ENCODE measurements around the gene ALX3. TPM values are rescaled to one million over a fixed set of nuclear protein-coding genes. Genes with fewer than 3 reads are reported as not detected.
A peak's percentile ranks its signal among the peaks of the same experiment; 100 is the strongest.
"Not testable (repeated sequence)": the region's sequence is repeated elsewhere in the genome, so short reads cannot be mapped to it uniquely, and the experiment has no call there.

The ALX3 gene
- total RNA-seq, 1 experiment from 2014 or later = not detected

DNA sequence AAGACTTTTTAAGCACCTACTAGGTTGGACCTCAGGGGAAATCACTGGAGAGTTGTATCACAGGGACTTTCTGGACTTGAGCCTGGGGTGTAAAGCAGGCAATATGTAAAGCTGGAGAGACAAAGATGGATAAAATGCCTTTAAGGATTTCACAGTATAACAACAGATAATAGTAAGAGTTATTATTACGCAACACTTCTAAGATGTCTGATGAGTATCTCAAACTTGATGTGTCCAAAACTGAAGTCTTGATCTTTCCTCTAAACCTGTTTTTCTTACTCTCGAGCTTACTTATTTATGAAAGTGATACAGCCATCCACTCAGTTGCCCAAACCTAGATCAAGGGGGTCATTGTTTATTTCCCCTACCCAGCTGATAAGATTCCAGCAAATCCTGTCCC lies 38.1 kb downstream of the ALX3 start:
- Mint-ChIP-seq H3K27me3 (ENCODE audit: insufficient read depth, unreplicated experiment) (no peaks in the 10 kb centered on the region), H3K4me1 (ENCODE audit: insufficient read depth, unreplicated experiment) (peaks cover 18% of the 10 kb centered on the region), H3K4me3 (ENCODE audit: unreplicated experiment) (no peak overlapping the region), H3K36me3 (ENCODE audit: insufficient read depth, unreplicated experiment) (no peaks in the 10 kb centered on the region), H3K27ac (ENCODE audit: low read depth, unreplicated experiment) (no peak overlapping the region), H3K9me3 (ENCODE audit: unreplicated experiment) (no peaks in the 10 kb centered on the region)
- TF ChIP-seq, protein P1, sequence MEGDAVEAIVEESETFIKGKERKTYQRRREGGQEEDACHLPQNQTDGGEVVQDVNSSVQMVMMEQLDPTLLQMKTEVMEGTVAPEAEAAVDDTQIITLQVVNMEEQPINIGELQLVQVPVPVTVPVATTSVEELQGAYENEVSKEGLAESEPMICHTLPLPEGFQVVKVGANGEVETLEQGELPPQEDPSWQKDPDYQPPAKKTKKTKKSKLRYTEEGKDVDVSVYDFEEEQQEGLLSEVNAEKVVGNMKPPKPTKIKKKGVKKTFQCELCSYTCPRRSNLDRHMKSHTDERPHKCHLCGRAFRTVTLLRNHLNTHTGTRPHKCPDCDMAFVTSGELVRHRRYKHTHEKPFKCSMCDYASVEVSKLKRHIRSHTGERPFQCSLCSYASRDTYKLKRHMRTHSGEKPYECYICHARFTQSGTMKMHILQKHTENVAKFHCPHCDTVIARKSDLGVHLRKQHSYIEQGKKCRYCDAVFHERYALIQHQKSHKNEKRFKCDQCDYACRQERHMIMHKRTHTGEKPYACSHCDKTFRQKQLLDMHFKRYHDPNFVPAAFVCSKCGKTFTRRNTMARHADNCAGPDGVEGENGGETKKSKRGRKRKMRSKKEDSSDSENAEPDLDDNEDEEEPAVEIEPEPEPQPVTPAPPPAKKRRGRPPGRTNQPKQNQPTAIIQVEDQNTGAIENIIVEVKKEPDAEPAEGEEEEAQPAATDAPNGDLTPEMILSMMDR (IDR thresholded peaks at IDR 0.05; ENCODE audit: unreplicated experiment) = no peak
- no peak for DNase-seq (ENCODE audit: unreplicated experiment)
- CTCF ChIA-PET = interaction anchor here (0.6 to 4.0 kb wide), 8 partner anchors 21 to 432 kb away, joined by 3 to 20 read pairs (median 4); partner anchors contain the start of gene AHCYL1
- POLR2A ChIA-PET = no interaction called here
- intact Hi-C loops (cut with micrococcal nuclease) = no loop called here
- BruUV-seq (replicated peaks) = no TSS peak

DNA sequence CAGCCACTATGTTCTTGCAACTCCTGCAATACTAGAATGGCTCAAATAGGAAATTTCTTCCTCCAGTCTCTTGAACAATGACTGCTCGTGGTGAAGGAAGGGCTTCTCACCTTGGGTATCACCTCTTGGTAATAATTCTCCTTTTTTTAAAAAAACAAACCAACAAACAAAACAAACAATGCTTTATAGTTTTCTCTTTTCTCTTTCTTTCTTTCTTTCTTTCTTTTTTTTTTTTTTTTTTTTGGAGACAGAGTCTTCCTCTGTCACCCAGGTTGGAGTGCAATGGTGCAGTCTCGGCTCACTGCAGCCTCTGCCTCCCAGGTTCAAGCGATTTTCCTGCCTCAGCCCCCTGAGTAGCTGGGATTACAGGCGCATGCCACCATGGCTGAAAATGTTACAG lies 39.8 kb downstream of the ALX3 start:
- BruUV-seq (replicated peaks); H3K9me3 Mint-ChIP-seq (ENCODE audit: unreplicated experiment); DNase-seq (ENCODE audit: unreplicated experiment); intact Hi-C loops (cut with micrococcal nuclease); H3K27me3 Mint-ChIP-seq (ENCODE audit: insufficient read depth, unreplicated experiment); H3K36me3 Mint-ChIP-seq (ENCODE audit: insufficient read depth, unreplicated experiment): not testable (repeated sequence)
- CTCF ChIA-PET = interaction anchor here (0.6 to 5.1 kb wide), 20 partner anchors 10 to 467 kb away, joined by 3 to 87 read pairs (median 4); no protein-coding TSS in a partner anchor
- Mint-ChIP-seq H3K27ac (ENCODE audit: low read depth, unreplicated experiment) (peak overlapping the region; percentile 8), H3K4me3 (ENCODE audit: unreplicated experiment) (peak overlapping the region; percentile 62), H3K4me1 (ENCODE audit: insufficient read depth, unreplicated experiment) (peaks cover 17% of the 10 kb centered on the region)
- POLR2A ChIA-PET = interaction anchor here (1.6 to 2.6 kb wide), 2 partner anchors 11 to 46 kb away, joined by 5 to 8 read pairs; partner anchors contain the start of gene AHCYL1

DNA sequence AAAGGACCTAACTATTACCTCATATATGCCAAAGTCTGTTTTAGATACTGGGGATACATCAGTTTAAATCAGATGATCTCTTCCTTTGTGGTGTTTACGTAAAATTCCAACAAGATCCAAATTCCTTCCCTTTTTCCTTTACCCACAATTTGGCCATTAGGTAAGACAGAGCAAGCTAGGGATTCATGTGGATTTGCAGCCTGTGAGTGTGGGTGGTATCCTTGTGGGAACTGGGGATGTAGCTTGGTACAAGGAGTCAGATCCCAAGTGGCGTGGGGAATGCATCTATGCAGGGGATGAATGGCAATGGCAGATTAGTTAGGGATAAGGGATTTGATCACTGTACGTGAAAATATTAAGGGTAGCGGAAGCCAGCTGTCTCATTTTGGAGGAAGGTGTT lies 45.9 kb downstream of the ALX3 start:
- CTCF ChIA-PET = interaction anchor here (0.6 to 1.5 kb wide), 3 partner anchors 10 to 81 kb away, joined by 3 to 6 read pairs (median 5); partner anchors contain the start of gene STRIP1
- POLR2A ChIA-PET = no interaction called here
- H3K27me3 Mint-ChIP-seq (ENCODE audit: insufficient read depth, unreplicated experiment) = no peaks in the 10 kb centered on the region

DNA sequence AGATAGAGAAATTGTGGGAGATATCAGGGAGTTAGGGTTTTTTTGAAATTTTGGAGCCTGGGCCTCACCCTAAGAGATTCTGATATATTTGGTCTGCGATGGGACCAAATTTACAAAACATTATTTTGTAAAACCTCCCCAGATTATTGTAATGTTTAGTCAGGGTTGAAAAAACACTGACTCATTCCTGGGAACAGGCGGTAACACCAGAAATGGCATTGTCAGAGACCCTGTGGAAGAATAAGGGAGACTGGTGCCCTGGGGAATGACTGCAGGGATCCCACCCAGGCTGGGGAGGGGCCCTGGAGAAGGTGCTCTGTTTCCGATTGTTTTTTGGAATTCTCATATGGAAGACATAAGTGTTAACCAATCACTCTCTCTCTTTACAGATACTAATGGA lies 49.2 kb downstream of the ALX3 start:
- Mint-ChIP-seq H3K27ac (ENCODE audit: low read depth, unreplicated experiment) (no peak overlapping the region), H3K4me3 (ENCODE audit: unreplicated experiment) (no peak overlapping the region), H3K36me3 (ENCODE audit: insufficient read depth, unreplicated experiment) (peaks cover 84% of the 10 kb centered on the region), H3K27me3 (ENCODE audit: insufficient read depth, unreplicated experiment) (no peaks in the 10 kb centered on the region), H3K9me3 (ENCODE audit: unreplicated experiment) (no peaks in the 10 kb centered on the region), H3K4me1 (ENCODE audit: insufficient read depth, unreplicated experiment) (no peaks in the 10 kb centered on the region)
- ChIA-PET CTCF (interaction anchor here (1.7 kb wide), 1 partner anchor 84 kb away, joined by 5 read pairs; no protein-coding TSS in a partner anchor), POLR2A (no interaction called here)
- no TSS peak for BruUV-seq (replicated peaks)
- TF ChIP-seq, protein P1 (IDR thresholded peaks at IDR 0.05; ENCODE audit: unreplicated experiment) = no peak
- DNase-seq (ENCODE audit: unreplicated experiment) = no peak
- intact Hi-C loops (cut with micrococcal nuclease) = no loop called here

More for the DNA sequence above, 45.9 kb downstream of the ALX3 start:
- Mint-ChIP-seq H3K36me3 (ENCODE audit: insufficient read depth, unreplicated experiment) (peaks cover 54% of the 10 kb centered on the region), H3K27ac (ENCODE audit: low read depth, unreplicated experiment) (no peak overlapping the region), H3K4me1 (ENCODE audit: insufficient read depth, unreplicated experiment) (no peaks in the 10 kb centered on the region), H3K9me3 (ENCODE audit: unreplicated experiment) (no peaks in the 10 kb centered on the region), H3K4me3 (ENCODE audit: unreplicated experiment) (no peak overlapping the region)
- BruUV-seq (replicated peaks) = no TSS peak
- no peak for DNase-seq (ENCODE audit: unreplicated experiment)
- TF ChIP-seq, protein P1 (IDR thresholded peaks at IDR 0.05; ENCODE audit: unreplicated experiment) = no peak
- intact Hi-C loops (cut with micrococcal nuclease) = no loop called here

Measured in MCF 10A (cell line).